ENCODE data around the gene TTYH3. TPM values are rescaled to one million over a fixed set of nuclear protein-coding genes. Genes with fewer than 3 reads are reported as not detected.

The TTYH3 gene
- total RNA-seq, 1 donor from 2014 or later: 166 TPM

GRCh38 chr7:2708547-2709310 is 76.9 kb downstream of the TTYH3 start:
- no peak for TF ChIP-seq CTCF (conservative IDR thresholded peaks at IDR 0.05)
- peaks cover 10% of the 10 kb centered on the region for H3K4me1 Mint-ChIP-seq (ENCODE audit: unreplicated experiment)
- H3K4me3 Mint-ChIP-seq: no peak overlapping the region

DNA sequence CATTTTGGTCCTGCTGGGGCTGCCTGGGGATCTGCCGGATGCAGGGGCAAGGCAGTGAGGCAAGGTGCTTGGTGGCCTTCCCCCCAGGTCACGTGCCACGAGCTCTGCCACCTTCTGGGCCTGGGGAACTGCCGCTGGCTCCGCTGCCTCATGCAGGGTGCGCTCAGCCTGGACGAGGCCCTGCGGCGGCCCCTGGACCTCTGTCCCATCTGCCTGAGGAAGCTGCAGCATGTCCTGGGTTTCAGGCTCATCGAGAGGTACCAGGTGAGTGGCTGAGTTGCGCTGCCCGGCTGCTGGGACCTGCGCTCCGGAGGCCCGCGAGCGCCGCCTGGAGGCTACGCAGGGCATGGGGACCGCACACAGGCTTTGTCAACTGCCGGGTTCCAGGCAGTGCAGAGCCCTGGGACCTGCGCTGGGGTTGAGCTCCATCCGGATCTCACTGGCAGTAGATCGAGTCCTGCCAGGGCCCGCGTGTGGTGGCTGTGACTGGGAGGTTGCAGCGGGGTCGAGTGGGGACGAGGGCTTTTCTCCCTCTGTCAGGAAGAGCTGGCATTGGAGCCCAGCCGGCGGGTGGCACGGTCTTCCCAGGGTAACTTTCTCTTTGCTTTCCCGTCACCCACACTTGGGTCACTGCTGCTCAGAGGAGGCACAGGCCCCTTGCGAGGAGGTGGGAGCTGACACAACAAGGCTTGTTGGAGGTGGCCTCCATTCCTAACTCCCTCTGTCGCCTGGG is 77.9 kb downstream of the TTYH3 start:
- Mint-ChIP-seq H3K27me3 (no peaks in the 10 kb centered on the region), H3K36me3 (peaks cover 5% of the 10 kb centered on the region), H3K4me1 (ENCODE audit: unreplicated experiment) (peaks cover 18% of the 10 kb centered on the region), H3K4me3 (no peak overlapping the region), H3K27ac (no peak overlapping the region), H3K9me3 (no peaks in the 10 kb centered on the region)
- DNase-seq (ENCODE audit: extremely low spot score, unreplicated experiment): no peak
- peak; percentile 95 for TF ChIP-seq CTCF (conservative IDR thresholded peaks at IDR 0.05)

More at GRCh38 chr7:2708547-2709310, 76.9 kb downstream of the TTYH3 start:
- Mint-ChIP-seq H3K9me3 (no peaks in the 10 kb centered on the region), H3K36me3 (no peaks in the 10 kb centered on the region), H3K27ac (no peak overlapping the region), H3K27me3 (no peaks in the 10 kb centered on the region)
- DNase-seq (ENCODE audit: extremely low spot score, unreplicated experiment): no peak

GRCh38 chr7:2710286-2710655 is 78.5 kb downstream of the TTYH3 start:
- Mint-ChIP-seq H3K27ac (no peak overlapping the region), H3K9me3 (no peaks in the 10 kb centered on the region), H3K27me3 (no peaks in the 10 kb centered on the region), H3K36me3 (peaks cover 9% of the 10 kb centered on the region), H3K4me1 (ENCODE audit: unreplicated experiment) (peaks cover 20% of the 10 kb centered on the region), H3K4me3 (no peak overlapping the region)
- TF ChIP-seq CTCF (conservative IDR thresholded peaks at IDR 0.05): no peak
- DNase-seq (ENCODE audit: extremely low spot score, unreplicated experiment): no peak

DNA sequence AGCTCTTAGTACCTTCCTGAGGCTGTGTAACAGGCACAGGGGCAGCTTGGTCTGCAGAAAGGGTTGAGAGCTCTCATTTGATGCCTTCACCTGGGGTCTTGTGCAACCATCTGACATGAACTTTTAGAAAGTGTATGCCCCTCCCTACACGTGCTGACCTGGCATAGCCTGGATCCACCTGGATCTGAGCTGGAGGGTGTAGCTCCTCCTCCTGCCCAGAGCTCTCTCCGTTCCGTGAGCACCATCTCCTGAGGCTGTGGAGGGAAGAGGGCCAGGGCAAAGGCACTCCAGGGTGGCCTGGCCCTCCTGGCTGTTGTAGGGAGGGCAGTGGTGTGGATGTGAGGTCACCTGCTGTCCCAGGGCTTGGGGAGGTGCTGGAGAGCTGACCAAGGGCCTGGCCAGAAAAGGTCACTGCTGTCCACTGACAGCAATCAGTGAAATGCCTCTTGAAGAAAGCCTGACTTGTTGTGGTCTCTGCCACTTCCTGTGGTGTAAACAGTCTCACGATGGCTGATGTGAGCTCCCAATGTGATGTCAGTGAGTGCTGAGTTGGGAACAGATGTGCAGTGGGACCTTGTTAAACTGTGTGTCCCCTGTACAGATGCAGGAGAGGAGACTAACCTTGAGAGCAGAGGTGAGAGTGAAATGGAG is 79.2 kb downstream of the TTYH3 start:
- Mint-ChIP-seq H3K4me3 (no peak overlapping the region), H3K4me1 (ENCODE audit: unreplicated experiment) (peaks cover 27% of the 10 kb centered on the region), H3K27ac (peak overlapping the region; percentile 41), H3K9me3 (no peaks in the 10 kb centered on the region), H3K36me3 (peaks cover 12% of the 10 kb centered on the region), H3K27me3 (no peaks in the 10 kb centered on the region)
- no peak for TF ChIP-seq CTCF (conservative IDR thresholded peaks at IDR 0.05)
- DNase-seq (ENCODE audit: extremely low spot score, unreplicated experiment): no peak

- no peak for DNase-seq (ENCODE audit: extremely low spot score, unreplicated experiment)
- peaks cover 12% of the 10 kb centered on the region for H3K36me3 Mint-ChIP-seq
- H3K4me3 Mint-ChIP-seq: no peak overlapping the region
- no peaks in the 10 kb centered on the region for H3K27me3 Mint-ChIP-seq
- H3K4me1 Mint-ChIP-seq (ENCODE audit: unreplicated experiment): peaks cover 31% of the 10 kb centered on the region
- no peaks in the 10 kb centered on the region for H3K9me3 Mint-ChIP-seq
- TF ChIP-seq CTCF (conservative IDR thresholded peaks at IDR 0.05): no peak
- H3K27ac Mint-ChIP-seq: no peak overlapping the region
Observed at GRCh38 chr7:2711895-2712675, 80.3 kb downstream of the TTYH3 start.
